Measurements from ENCODE around the gene IKBIP. TPM values are rescaled to one million over a fixed set of nuclear protein-coding genes. Genes with fewer than 3 reads are reported as not detected.
A peak's percentile ranks its signal among the peaks of the same experiment; 100 is the strongest.

IKBIP gene
- total RNA-seq, 1 experiment from 2014 or later = 16.5 TPM

DNA sequence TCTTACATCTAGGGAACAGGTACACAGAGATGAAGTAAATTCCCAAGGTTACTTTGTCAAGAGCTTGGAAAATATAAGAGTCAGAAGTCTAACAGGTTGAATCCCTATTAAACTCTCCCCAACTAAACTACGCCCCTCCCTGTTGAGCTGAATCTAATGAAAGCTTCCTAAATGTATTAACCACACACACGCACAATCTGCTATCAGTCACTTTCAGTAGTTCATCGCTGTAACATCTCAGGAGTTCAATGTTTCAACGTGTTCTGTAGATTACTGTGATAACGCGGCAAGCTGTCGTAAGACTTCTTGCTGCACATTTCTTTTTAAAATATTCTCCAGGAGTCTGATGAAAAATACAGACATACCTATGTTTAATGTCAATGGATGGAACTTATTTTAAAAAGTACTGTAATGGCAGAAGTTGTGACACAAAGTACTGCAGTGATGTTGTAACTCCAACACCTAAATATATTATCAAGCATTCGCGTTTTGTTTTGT lies 51.7 kb downstream of the IKBIP start:
- Histone ChIP-seq H3K9me3 (ENCODE audit: control insufficient read depth, low read depth, low read length) (no peaks in the 10 kb centered on the region), H2BK5ac (ENCODE audit: insufficient read length, low read length) (no peak overlapping the region), H3T11ph (ENCODE audit: low read length) (no peak overlapping the region), H4K5ac (ENCODE audit: insufficient read length, low read depth, low read length) (no peak overlapping the region), H3K18ac (ENCODE audit: insufficient read length, low read depth, low read length) (peak overlapping the region; percentile 32), H4K20me1 (ENCODE audit: control insufficient read depth, insufficient read depth, insufficient read length) (no peaks in the 10 kb centered on the region), H4K8ac (replicated peaks; ENCODE audit: insufficient read length, low read depth, low read length) (no peak overlapping the region), H2AFZ (ENCODE audit: low read length) (no peak overlapping the region), H4K91ac (ENCODE audit: insufficient read length, low read depth, low read length) (no peak overlapping the region), H3K27ac (ENCODE audit: insufficient read length, low read depth, low read length) (no peak overlapping the region), H2BK120ac (ENCODE audit: low read depth, low read length, poor library complexity, severe bottlenecking) (no peak overlapping the region), H3K4me1 (ENCODE audit: insufficient read depth, low read length) (no peaks in the 10 kb centered on the region), H3K14ac (ENCODE audit: insufficient read depth, low read length) (no peak overlapping the region), H3K27me3 (ENCODE audit: insufficient read depth, low read length) (no peaks in the 10 kb centered on the region), H2BK20ac (ENCODE audit: low read depth, low read length, poor library complexity, severe bottlenecking) (no peak overlapping the region), H3K9ac (ENCODE audit: extremely low read depth, insufficient read length, low read length) (peak overlapping the region; percentile 59), H3K79me2 (ENCODE audit: insufficient read depth, low read length) (peaks cover 26% of the 10 kb centered on the region; the same call in 1 of the 2 replicates), H3K56ac (ENCODE audit: insufficient read length, low read depth, low read length) (no peak overlapping the region), H3K23ac (ENCODE audit: insufficient read length, low read depth, low read length) (no peak overlapping the region), H3K23me2 (ENCODE audit: insufficient read length, low read depth, low read length, poor library complexity, severe bottlenecking) (peaks cover 3% of the 10 kb centered on the region), H3K79me1 (ENCODE audit: insufficient read depth, low read depth, low read length, poor library complexity, severe bottlenecking) (no peaks in the 10 kb centered on the region), H3K4ac (ENCODE audit: low read depth, low read length) (no peak overlapping the region), H3K4me2 (ENCODE audit: insufficient read depth, insufficient read length, low read length) (peak overlapping the region; percentile 64), H2BK15ac (ENCODE audit: low read depth, low read length) (no peak overlapping the region), H2AK5ac (ENCODE audit: insufficient read length, low read length) (no peak overlapping the region), H2BK12ac (ENCODE audit: insufficient read length, low read depth, low read length) (no peak overlapping the region)
- no peak for DNase-seq
- Mint-ChIP-seq H3K4me1 (peaks cover 16 to 21% of the 10 kb centered on the region in 2 experiments), H3K9me3 (peaks cover 2% of the 10 kb centered on the region in 2 experiments; a peak in 1 of 5 replicates), H3K27me3 (ENCODE audit: low read depth) (no peaks in the 10 kb centered on the region), H3K36me3 (ENCODE audit: insufficient read depth in 1 of 3, low read depth in 3 of 3) (peaks cover 31 to 37% (median 34%) of the 10 kb centered on the region in 3 experiments), H3K4me3 (peak overlapping the region; percentile 90 to 91), H3K27ac (peak overlapping the region; percentile 63 to 95 (median 78); a peak in 6 of 7 replicates)
- WGBS (ENCODE audit: extremely low coverage, insufficient read length, low lambda C conversion rate) = no CpG with 5 or more reads among the region's 9 CpGs
- TF ChIP-seq, protein P1, sequence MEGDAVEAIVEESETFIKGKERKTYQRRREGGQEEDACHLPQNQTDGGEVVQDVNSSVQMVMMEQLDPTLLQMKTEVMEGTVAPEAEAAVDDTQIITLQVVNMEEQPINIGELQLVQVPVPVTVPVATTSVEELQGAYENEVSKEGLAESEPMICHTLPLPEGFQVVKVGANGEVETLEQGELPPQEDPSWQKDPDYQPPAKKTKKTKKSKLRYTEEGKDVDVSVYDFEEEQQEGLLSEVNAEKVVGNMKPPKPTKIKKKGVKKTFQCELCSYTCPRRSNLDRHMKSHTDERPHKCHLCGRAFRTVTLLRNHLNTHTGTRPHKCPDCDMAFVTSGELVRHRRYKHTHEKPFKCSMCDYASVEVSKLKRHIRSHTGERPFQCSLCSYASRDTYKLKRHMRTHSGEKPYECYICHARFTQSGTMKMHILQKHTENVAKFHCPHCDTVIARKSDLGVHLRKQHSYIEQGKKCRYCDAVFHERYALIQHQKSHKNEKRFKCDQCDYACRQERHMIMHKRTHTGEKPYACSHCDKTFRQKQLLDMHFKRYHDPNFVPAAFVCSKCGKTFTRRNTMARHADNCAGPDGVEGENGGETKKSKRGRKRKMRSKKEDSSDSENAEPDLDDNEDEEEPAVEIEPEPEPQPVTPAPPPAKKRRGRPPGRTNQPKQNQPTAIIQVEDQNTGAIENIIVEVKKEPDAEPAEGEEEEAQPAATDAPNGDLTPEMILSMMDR (conservative IDR thresholded peaks at IDR 0.05) = no peak

All from H9 (cell line).